Ectodermal cell (in vitro differentiated cells): ENCODE measurements around the gene CEBPA.
A peak's percentile ranks its signal among the peaks of the same experiment; 100 is the strongest.

Experiments
- H3K27ac ChIP-seq: 2 replicates; pipeline ENCODE4 v1.7.0; 2013; ENCODE audit warnings: mild to moderate bottlenecking, low read depth, low read length; ENCODE audit not compliant: insufficient read depth, poor library complexity, severe bottlenecking
- H3K27me3 ChIP-seq: 2 replicates; pipeline ENCODE4 v1.7.0; 2013; ENCODE audit warnings: mild to moderate bottlenecking, low read length; ENCODE audit not compliant: insufficient read depth, control insufficient read depth, poor library complexity, severe bottlenecking
- H3K36me3 ChIP-seq: one replicate; pipeline ENCODE4 v1.7.0; 2013; ENCODE audit warnings: low read length; ENCODE audit not compliant: control insufficient read depth, insufficient read depth
- H3K4me1 ChIP-seq: one replicate; pipeline ENCODE4 v1.7.0; 2013; ENCODE audit warnings: low read length; ENCODE audit not compliant: control insufficient read depth, insufficient read depth
- H3K4me3 ChIP-seq: 2 replicates; pipeline ENCODE4 v1.7.0; 2013; ENCODE audit warnings: low read depth, low read length, control low read depth; ENCODE audit not compliant: insufficient read depth
- H3K9me3 ChIP-seq: 2 replicates; pipeline ENCODE4 v1.7.0; 2013; ENCODE audit warnings: mild to moderate bottlenecking, low read length, moderate library complexity; ENCODE audit not compliant: control insufficient read depth
- WGBS, 2 experiments: methylation state at CpG; one replicate each; pipeline ENCODE4 v1.1.7; 2013; ENCODE audit warnings: missing lambda C conversion rate in 2 of 2; 5-methylcytosine and 5-hydroxymethylcytosine counted together

The CEBPA gene

DNA sequence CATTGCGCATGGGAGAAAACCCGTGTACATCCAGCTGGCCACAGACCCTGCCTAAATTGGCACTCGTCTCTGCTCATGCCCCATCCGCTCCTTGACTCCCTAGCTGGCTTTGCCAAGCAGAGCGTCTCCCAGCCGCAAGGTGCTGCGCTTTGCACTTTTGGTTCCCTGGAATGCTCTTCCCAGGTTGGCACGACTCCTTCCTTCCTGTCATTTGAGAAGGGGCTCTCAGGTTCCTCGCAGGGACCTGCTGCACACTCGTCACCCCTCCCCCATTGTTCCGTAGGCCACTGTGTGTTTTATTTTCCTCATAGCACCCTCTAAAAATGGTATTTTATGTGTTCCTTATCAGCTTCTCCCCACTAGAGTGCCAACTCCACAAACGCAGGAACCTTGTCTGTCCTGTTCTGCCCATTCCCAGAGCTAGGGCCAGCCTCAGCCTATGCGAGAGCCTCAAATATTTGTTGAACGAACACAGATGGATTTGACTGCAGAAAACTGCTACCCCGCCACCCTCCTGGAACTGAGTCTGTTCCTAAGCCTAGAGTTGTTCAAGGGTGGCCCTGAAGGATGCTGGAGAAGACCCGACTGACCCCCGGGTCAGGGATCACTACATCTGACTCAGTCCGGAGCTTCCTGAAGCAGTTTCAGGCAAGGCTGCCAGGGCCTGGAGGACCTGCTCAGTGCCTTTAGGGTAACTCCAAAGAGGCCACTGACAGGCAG lies 8.4 kb upstream of the CEBPA start:
- 79 to 81% methylated on average over 18 of the region's 18 CpGs for WGBS, 2 experiments
- Histone ChIP-seq H3K27ac (no peak overlapping the region), H3K9me3 (no peaks in the 10 kb centered on the region), H3K36me3 (no peaks in the 10 kb centered on the region), H3K4me3 (no peak overlapping the region), H3K27me3 (no peaks in the 10 kb centered on the region), H3K4me1 (no peaks in the 10 kb centered on the region)

DNA sequence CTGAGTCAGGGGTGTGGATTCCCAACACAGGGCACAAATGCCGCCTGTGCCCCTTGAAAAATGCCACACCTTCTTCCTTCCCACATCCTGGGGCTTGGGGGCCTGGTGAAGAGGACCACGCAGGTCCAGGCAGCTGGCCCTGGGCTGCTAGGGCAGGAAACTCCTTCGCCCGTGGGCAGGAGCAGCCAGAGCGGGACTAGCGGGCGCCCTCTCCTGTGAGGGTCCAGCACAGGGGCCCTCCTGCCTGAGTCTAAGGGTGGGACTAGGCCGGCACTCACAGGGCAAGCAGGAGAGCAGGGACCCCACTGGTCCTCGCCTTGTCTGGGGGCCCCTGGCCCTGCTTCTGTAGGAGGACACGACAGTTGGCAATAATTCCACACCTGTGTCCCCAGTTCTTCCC lies 7.5 kb upstream of the CEBPA start:
- H3K27me3 ChIP-seq, result peaks cover under 1% of the 10 kb centered on the region
- 92 to 94% methylated on average over 10 of the region's 10 CpGs for WGBS, 2 experiments
- no peaks in the 10 kb centered on the region for H3K9me3 ChIP-seq
- H3K4me3 ChIP-seq, result no peak overlapping the region
- H3K27ac ChIP-seq, result no peak overlapping the region
- H3K36me3 ChIP-seq, result no peaks in the 10 kb centered on the region
- H3K4me1 ChIP-seq, result no peaks in the 10 kb centered on the region

DNA sequence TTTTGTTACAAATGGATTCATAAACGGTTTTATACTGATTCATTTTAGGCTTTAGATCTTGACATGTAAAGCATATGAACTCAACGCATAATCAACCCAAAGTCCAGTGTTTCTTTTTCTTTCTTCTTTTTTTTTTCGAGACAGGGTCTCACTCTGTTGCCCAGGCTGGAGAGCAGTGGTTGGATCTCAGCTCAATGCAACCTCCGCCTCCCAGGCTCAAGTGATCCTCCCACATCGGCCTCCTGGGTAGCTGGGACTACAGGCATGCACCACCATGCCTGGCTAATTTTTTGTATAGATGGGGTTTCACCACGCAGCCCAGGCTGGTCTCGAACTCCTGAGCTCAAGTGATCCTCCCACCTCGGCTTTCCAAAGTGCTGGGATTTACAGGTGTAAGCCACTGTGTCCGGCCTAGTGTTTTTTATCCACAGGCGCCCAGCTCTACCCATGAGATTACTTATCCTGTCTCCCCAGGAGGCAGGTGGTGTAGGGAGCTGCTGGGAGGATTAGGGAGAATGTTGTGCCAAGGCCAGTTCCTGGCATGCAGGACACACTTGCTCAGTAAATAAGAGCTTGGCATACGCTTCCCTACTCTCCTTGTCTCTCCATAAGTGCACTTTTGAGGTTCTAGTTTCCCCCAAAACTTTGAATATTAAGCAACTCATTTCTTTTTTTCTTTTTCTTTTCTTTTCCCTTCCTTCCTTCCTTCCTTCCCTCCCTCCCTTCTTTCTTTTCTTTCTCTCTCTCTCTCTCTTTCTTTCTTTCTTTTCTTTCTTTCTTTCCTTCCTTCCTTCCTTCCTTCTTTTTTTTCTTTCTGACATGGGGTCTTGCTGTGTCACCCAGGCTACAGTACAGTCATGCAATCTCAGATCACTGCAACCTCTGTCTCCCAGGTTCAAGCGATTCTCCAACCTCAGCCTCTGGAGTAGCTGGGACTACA lies 4.8 kb upstream of the CEBPA start:
- H3K4me1 ChIP-seq, result no peaks in the 10 kb centered on the region
- no peaks in the 10 kb centered on the region for H3K9me3 ChIP-seq
- H3K27me3 ChIP-seq, result peaks cover 26% of the 10 kb centered on the region
- no peaks in the 10 kb centered on the region for H3K36me3 ChIP-seq
- no peak overlapping the region for H3K4me3 ChIP-seq
- WGBS, 2 experiments, result 92% methylated on average over 12 of the region's 12 CpGs
- H3K27ac ChIP-seq, result no peak overlapping the region

DNA sequence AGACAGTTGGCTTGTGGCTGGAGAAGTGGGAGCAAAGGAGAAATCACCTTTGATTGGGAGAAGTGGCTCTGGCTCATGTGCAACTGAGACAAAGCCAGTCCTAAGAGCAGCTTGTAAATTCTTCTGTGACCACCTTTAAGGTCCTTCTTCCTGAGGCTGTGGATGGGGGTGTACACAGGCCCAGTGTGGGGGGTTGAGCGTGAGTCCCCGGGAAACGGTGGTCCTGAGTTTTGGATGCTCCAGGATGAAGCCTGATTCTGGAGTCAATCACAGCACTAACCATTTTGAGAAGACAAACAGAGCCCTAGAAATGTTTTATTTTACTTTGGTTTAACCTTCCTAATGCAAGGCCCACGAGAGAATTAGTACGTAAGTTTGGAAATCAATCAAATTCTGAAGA lies 3.9 kb upstream of the CEBPA start:
- Histone ChIP-seq H3K9me3 (no peaks in the 10 kb centered on the region), H3K27me3 (peaks cover 35% of the 10 kb centered on the region), H3K27ac (no peak overlapping the region), H3K4me3 (no peak overlapping the region), H3K36me3 (no peaks in the 10 kb centered on the region), H3K4me1 (no peaks in the 10 kb centered on the region)
- 96 to 97% methylated on average over 5 of the region's 5 CpGs for WGBS, 2 experiments

DNA sequence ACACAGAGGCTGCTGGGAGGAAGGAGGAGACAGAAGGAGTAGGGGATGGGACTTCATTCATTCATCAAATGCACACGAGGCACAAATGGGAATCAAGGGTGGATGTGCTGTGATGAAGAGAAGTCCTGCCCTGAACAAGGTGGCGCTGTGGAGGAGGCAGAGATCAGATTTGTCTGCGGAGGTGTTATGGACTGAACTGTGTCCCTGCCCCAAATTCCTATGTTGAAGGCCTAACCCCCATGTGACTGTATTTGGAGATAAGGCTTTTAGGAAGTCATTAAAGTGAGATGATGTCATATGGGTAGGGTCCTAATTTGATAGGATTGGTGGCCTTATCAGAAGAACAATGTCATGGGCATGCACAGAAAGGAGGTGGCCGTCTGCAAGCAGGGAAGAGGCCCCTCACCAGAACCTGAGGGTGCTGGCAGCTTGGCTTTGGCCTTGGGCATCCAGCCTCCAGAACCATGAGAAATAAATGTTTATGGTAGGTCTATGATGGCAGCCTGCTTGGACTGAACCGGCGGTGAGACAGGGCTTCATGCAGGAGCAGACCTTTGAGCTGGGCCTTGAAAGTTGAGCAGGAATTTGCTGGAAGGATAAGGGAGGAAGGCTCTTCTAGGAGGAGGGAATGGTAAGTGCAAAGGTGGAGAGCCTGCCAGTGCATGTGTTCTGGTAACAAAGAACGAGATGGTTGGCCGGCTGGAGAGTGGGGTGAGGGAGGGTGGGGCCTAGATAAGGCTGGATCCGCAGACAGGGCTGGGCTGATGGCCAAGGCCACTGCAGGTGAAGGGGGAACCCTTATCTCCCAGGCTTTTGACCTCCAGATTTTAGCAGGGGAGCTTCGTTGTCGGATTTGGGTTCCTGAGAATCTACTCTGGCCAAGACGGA lies 2.7 kb upstream of the CEBPA start:
- Histone ChIP-seq H3K9me3 (no peaks in the 10 kb centered on the region), H3K4me3 (no peak overlapping the region), H3K4me1 (no peaks in the 10 kb centered on the region), H3K36me3 (no peaks in the 10 kb centered on the region), H3K27ac (no peak overlapping the region), H3K27me3 (peaks cover 47% of the 10 kb centered on the region)
- WGBS, 2 experiments, result 90 to 92% methylated on average over 12 of the region's 12 CpGs

DNA sequence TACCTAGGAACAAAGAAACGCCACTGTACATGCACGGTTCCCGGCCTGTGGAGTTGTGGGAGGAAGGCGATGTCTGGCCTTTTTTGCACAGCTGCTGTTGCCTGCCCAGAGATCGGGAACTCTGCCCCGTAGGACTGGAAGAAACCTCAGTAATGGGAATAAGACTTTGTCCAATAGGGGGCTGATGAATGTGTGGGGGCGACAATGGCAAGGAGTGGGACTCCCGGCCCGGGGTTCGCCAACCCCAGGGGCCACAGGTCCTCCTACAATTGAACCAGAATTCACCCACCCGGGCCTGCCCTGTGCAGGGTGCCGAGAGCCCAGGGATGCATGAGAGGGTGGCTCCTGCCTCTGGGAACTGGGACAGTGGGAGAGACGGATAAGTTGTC lies 2.0 kb upstream of the CEBPA start:
- no peak overlapping the region for H3K4me3 ChIP-seq
- H3K4me1 ChIP-seq, result no peaks in the 10 kb centered on the region
- 92 to 93% methylated on average over 13 of the region's 13 CpGs for WGBS, 2 experiments
- no peaks in the 10 kb centered on the region for H3K36me3 ChIP-seq
- peaks cover 53% of the 10 kb centered on the region for H3K27me3 ChIP-seq
- no peaks in the 10 kb centered on the region for H3K9me3 ChIP-seq
- no peak overlapping the region for H3K27ac ChIP-seq

DNA sequence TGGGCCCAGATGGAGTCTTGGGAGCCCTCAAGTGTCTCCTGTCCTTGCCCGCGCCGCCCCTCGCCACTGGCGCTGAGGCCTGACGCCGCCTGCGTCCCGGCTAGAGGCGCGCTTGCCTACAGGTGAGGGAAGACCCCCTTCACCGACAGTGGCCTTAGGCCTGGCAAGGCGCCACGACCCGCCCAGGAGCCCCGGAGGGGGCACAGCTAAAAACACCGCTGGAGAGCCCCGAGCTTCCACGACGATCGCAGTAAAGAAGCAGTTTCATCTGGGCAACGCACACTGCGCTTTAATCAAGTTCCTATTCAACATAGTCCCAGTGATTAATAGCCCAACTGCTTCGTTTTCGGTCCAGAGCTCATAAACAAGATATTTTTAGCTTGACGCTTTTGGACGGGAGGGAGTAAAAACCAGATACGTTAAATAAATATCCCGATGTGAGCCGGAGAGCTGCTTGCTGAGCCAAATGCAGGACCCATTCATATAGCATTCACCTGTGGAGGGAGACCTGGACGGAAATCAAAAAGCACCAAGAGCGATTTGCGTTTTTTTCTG lies 1.5 kb upstream of the CEBPA start:
- Histone ChIP-seq H3K36me3 (no peaks in the 10 kb centered on the region), H3K27ac (no peak overlapping the region), H3K27me3 (peaks cover 58% of the 10 kb centered on the region), H3K4me3 (peak overlapping the region; percentile 66), H3K4me1 (no peaks in the 10 kb centered on the region), H3K9me3 (no peaks in the 10 kb centered on the region)
- 62 to 68% methylated on average over 33 of the region's 33 CpGs for WGBS, 2 experiments

DNA sequence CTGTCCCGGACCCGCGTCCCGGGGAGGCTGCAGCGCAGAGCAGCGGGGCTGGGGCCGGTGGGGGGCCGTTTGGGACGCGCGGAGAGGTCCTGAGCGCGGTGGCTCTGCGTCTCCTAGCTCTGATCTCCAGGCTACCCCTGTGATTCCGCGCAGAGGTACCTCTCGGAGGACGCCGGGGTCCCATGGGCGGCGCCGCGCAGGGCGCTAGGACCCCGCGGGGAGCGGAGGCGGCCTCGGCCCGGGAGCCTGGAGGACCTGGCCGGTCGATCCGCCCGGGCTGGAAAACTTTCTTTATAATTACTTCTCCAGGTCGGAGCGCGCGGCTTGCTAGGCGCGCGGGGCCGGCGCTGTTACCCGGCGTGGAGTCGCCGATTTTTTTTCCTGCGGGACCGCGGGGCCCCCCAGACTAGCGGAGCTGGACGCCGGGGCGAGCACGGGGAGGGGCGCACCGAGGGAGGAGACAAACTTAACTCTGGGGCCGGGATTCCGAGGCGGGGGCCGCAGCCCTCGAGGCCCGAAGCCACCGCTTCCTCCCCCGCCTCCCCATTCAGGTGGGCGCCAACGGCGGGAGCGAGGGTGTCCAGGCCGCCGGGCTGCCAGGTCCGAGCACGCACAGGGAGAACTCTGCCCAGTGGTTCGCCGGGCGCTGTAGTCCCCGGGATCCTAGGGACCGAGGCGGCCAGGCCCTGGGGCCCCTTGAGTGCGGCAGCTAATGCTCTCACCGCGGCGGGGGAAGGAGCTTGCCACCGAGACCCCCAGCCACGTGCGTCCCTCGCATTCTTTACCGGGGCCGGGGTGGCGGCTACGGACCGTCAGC lies 848 bp upstream of the CEBPA start:
- H3K27ac ChIP-seq, result peak overlapping the region; percentile 29

DNA sequence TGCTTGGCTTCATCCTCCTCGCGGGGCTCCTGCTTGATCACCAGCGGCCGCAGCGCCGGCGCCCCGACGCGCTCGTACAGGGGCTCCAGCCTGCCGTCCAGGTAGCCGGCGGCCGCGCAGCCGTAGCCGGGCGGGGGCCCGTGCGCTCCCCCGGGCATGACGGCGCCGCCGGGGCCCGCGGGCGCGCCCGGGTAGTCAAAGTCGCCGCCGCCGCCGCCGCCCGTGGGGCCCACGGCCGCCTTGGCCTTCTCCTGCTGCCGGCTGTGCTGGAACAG lies 497 bp downstream of the CEBPA start:
- H3K9me3 ChIP-seq, result no peaks in the 10 kb centered on the region
- peaks cover under 1% of the 10 kb centered on the region for H3K4me1 ChIP-seq
- peaks cover 63% of the 10 kb centered on the region for H3K27me3 ChIP-seq
- no peaks in the 10 kb centered on the region for H3K36me3 ChIP-seq
- H3K27ac ChIP-seq, result no peak overlapping the region
- H3K4me3 ChIP-seq, result peak overlapping the region; percentile 66
- WGBS, 2 experiments, result 1% methylated on average over 41 of the region's 41 CpGs

More for the DNA sequence above, 848 bp upstream of the CEBPA start:
- peaks cover 63% of the 10 kb centered on the region for H3K27me3 ChIP-seq
- no peaks in the 10 kb centered on the region for H3K9me3 ChIP-seq
- H3K4me3 ChIP-seq, result peak overlapping the region; percentile 66
- no peaks in the 10 kb centered on the region for H3K36me3 ChIP-seq
- 1% methylated on average over 92 of the region's 92 CpGs for WGBS, 2 experiments
- no peaks in the 10 kb centered on the region for H3K4me1 ChIP-seq
